IMR-90 (cell line): Measurements from ENCODE around the gene MRPL4. TPM values are rescaled to one million over a fixed set of nuclear protein-coding genes. Genes with fewer than 3 reads are reported as not detected.

Experiments used
- ATAC-seq: fragments of 200-7000 bp; cut with Tn5 transposase; 2 replicates; pipeline ENCODE4 v1.9.1; 2020; ENCODE audit warnings: low read depth, mild to moderate bottlenecking, moderate library complexity
- Bru-seq: library from RNA; stranded (reverse); fragments of 400-500 nt; gene quantifications from one replicate; lab custom pipeline; 2021; lab: Mats Ljungman, UMichigan
- BruChase-seq, 2 experiments: library from RNA; stranded (reverse); fragments of 400-500 nt; gene quantifications; one replicate each; lab custom pipeline; 2021; lab: Mats Ljungman, UMichigan
- BruUV-seq: library from RNA; stranded (reverse); fragments of 400-500 nt; replicated peaks from 2 replicates; lab custom pipeline; 2021; lab: Mats Ljungman, UMichigan
- CTCF ChIA-PET: fragments of 300-600 bp; formaldehyde crosslinking; extraction: SDS; loops from one replicate; lab custom pipeline; 2021; ENCODE audit warnings: antibody characterized with exemption; lab: Yijun Ruan, JAX
- POLR2A ChIA-PET: fragments of 300-600 bp; sonication (Branson Sonifier 250); formaldehyde crosslinking; loops from one replicate; lab custom pipeline; 2022; ENCODE audit warnings: antibody characterized with exemption; ENCODE audit not compliant: unreplicated experiment; lab: Charles Lee
- DNase-seq: peaks from one replicate; pipeline ENCODE4 v3.0.0; 2013
- H2AFZ ChIP-seq: replicated peaks from 2 replicates; pipeline ENCODE3; 2013; ENCODE audit warnings: low read length, mild to moderate bottlenecking; ENCODE audit not compliant: poor library complexity
- H2AK5ac ChIP-seq: 2 replicates; pipeline ENCODE4 v1.6.1; 2013; ENCODE audit warnings: low read depth, low read length, inconsistent platforms
- H2AK9ac ChIP-seq: replicated peaks from 2 replicates; pipeline ENCODE3; 2013; ENCODE audit warnings: mild to moderate bottlenecking, low read depth, low read length, moderate library complexity; ENCODE audit not compliant: poor library complexity
- H2BK120ac ChIP-seq: 2 replicates; pipeline ENCODE4 v1.6.1; 2013; ENCODE audit warnings: low read depth, low read length, inconsistent platforms
- H2BK15ac ChIP-seq: 3 replicates; pipeline ENCODE4 v1.6.1; 2013; ENCODE audit warnings: low read depth, low read length, inconsistent platforms
- H2BK20ac ChIP-seq: 2 replicates; pipeline ENCODE4 v1.6.1; 2013; ENCODE audit warnings: low read depth, mild to moderate bottlenecking, inconsistent platforms, low read length, moderate library complexity
- H2BK5ac ChIP-seq: 2 replicates; pipeline ENCODE4 v1.6.1; 2013; ENCODE audit warnings: mild to moderate bottlenecking, low read depth, low read length, inconsistent platforms; ENCODE audit not compliant: poor library complexity, severe bottlenecking
- H3K14ac ChIP-seq: replicated peaks from 2 replicates; pipeline ENCODE4 v1.6.1; 2013; ENCODE audit warnings: low read depth, low read length, inconsistent platforms
- H3K18ac ChIP-seq: 2 replicates; pipeline ENCODE4 v1.6.1; 2013; ENCODE audit warnings: low read depth, low read length, control low read depth
- H3K23ac ChIP-seq: 2 replicates; pipeline ENCODE4 v1.6.1; 2013; ENCODE audit warnings: low read depth, low read length, inconsistent platforms
- H3K27ac ChIP-seq: 2 replicates; pipeline ENCODE4 v1.5.1; 2013; ENCODE audit warnings: mild to moderate bottlenecking, control low read depth, low read length; ENCODE audit not compliant: insufficient read depth
- H3K27me3 ChIP-seq: 2 replicates; pipeline ENCODE4 v1.6.1; 2013; ENCODE audit warnings: low read length; ENCODE audit not compliant: control insufficient read depth, insufficient read depth
- H3K36me3 ChIP-seq: 2 replicates; pipeline ENCODE4 v1.6.1; 2013; ENCODE audit warnings: low read length, mixed read lengths; ENCODE audit not compliant: control insufficient read depth, insufficient read depth
- H3K4ac ChIP-seq: 2 replicates; pipeline ENCODE4 v1.6.1; 2013; ENCODE audit warnings: low read depth, low read length, inconsistent platforms
- H3K4me1 ChIP-seq: 2 replicates; pipeline ENCODE4 v1.6.1; 2013; ENCODE audit warnings: low read length, mixed read lengths; ENCODE audit not compliant: control insufficient read depth, insufficient read depth
- H3K4me2 ChIP-seq: 2 replicates; pipeline ENCODE4 v1.6.1; 2013; ENCODE audit warnings: low read depth, mild to moderate bottlenecking, control low read depth, low read length, moderate library complexity
- H3K4me3 ChIP-seq: 2 replicates; pipeline ENCODE4 v1.5.1; 2013; ENCODE audit warnings: low read depth, mild to moderate bottlenecking, control low read depth, low read length, moderate library complexity; ENCODE audit not compliant: insufficient read depth
- H3K56ac ChIP-seq: 2 replicates; pipeline ENCODE4 v1.6.1; 2013; ENCODE audit warnings: low read length, inconsistent platforms; ENCODE audit not compliant: insufficient read depth; ENCODE audit errors: extremely low read depth
- H3K79me1 ChIP-seq, 2 experiments: 2 replicates each; pipeline ENCODE4 v1.6.1; 2013; ENCODE audit warnings: low read length in 2 of 2, inconsistent platforms in 1 of 2, low read depth in 1 of 2
- H3K9ac ChIP-seq: 2 replicates; pipeline ENCODE4 v1.6.1; 2013; ENCODE audit warnings: low read depth, low read length, control low read depth
- H3K9me1 ChIP-seq: 2 replicates; pipeline ENCODE4 v1.6.1; 2013; ENCODE audit warnings: low read length, inconsistent platforms; ENCODE audit not compliant: insufficient read depth
- H3K9me3 ChIP-seq: 2 replicates; pipeline ENCODE4 v1.6.1; 2013; ENCODE audit warnings: low read length; ENCODE audit not compliant: control insufficient read depth, insufficient read depth
- H4K20me1 ChIP-seq: 2 replicates; pipeline ENCODE4 v1.6.1; 2013; ENCODE audit warnings: low read length, inconsistent platforms; ENCODE audit not compliant: insufficient read depth
- H4K5ac ChIP-seq: 2 replicates; pipeline ENCODE4 v1.6.1; 2013; ENCODE audit warnings: mild to moderate bottlenecking, low read depth, low read length, control low read depth
- H4K8ac ChIP-seq, 2 experiments: 2 replicates each; pipeline ENCODE4 v1.6.1; 2013; ENCODE audit warnings: low read depth in 2 of 2, low read length in 2 of 2, control low read depth in 1 of 2, inconsistent platforms in 1 of 2
- H4K91ac ChIP-seq: 2 replicates; pipeline ENCODE4 v1.6.1; 2013; ENCODE audit warnings: low read depth, low read length, inconsistent platforms; ENCODE audit not compliant: insufficient read depth
- BHLHE40 ChIP-seq: fragments of 150-350 bp; IDR thresholded peaks from 2 replicates; pipeline ENCODE4 v1.6.1; 2016; ENCODE audit warnings: mild to moderate bottlenecking, low read depth, low read length
- CEBPB ChIP-seq: IDR thresholded peaks from 2 replicates; pipeline ENCODE4 v1.6.1; 2012; ENCODE audit warnings: low read depth, low read length, improper control_type of control experiment
- CHD1 ChIP-seq: IDR thresholded peaks from 2 replicates; pipeline ENCODE4 v1.6.1; 2012; ENCODE audit warnings: low read depth, low read length, improper control_type of control experiment
- FOS ChIP-seq: fragments of 150-350 bp; IDR thresholded peaks from 2 replicates; pipeline ENCODE4 v1.6.1; 2016; ENCODE audit warnings: low read depth, low read length
- MAZ ChIP-seq: IDR thresholded peaks from 2 replicates; pipeline ENCODE4 v1.6.1; 2012; ENCODE audit warnings: low read depth, mild to moderate bottlenecking, low read length, improper control_type of control experiment, moderate library complexity, borderline replicate concordance
- MXI1 ChIP-seq: IDR thresholded peaks from 2 replicates; pipeline ENCODE4 v1.6.1; 2012; ENCODE audit warnings: low read depth, mild to moderate bottlenecking, low read length, moderate library complexity, borderline replicate concordance
- NFE2L2 ChIP-seq: fragments of 150-350 bp; IDR thresholded peaks from 2 replicates; pipeline ENCODE4 v1.6.1; 2016; ENCODE audit warnings: low read depth, mild to moderate bottlenecking, low read length
- POLR2A ChIP-seq: IDR thresholded peaks from 2 replicates; pipeline ENCODE4 v1.6.1; 2012; ENCODE audit warnings: mild to moderate bottlenecking, low read depth, low read length
- RAD21 ChIP-seq: IDR thresholded peaks from 2 replicates; pipeline ENCODE4 v1.6.1; 2012; ENCODE audit warnings: low read length, improper control_type of control experiment
- RCOR1 ChIP-seq: IDR thresholded peaks from 2 replicates; pipeline ENCODE4 v1.6.1; 2012; ENCODE audit warnings: mild to moderate bottlenecking, low read length, improper control_type of control experiment; ENCODE audit not compliant: insufficient replicate concordance
- RFX5 ChIP-seq: IDR thresholded peaks from 2 replicates; pipeline ENCODE4 v1.8.0; 2012; ENCODE audit warnings: low read depth, mild to moderate bottlenecking, low read length, moderate library complexity
- SMC3 ChIP-seq: fragments of 150-350 bp; IDR thresholded peaks from 2 replicates; pipeline ENCODE4 v1.6.1; 2016; ENCODE audit warnings: low read depth, mild to moderate bottlenecking, antibody characterized with exemption, low read length, moderate library complexity
- WGBS, 2 experiments: methylation state at CpG; one replicate each; pipeline versions ENCODE4 v1.1.5 to v1.1.7; 2013; ENCODE audit warnings: missing lambda C conversion rate in 2 of 2; ENCODE audit not compliant: insufficient read length in 1 of 2; ENCODE audit errors: extremely low coverage in 2 of 2; 5-methylcytosine and 5-hydroxymethylcytosine counted together
- dilution Hi-C: fragments of 300-500 bp; cut with HindIII; formaldehyde crosslinking; loops from one replicate; pipeline ENCODE4 v1.14.3; 2018; ENCODE audit warnings: low sequenced_read_pairs; ENCODE audit not compliant: unreplicated experiment
- in situ Hi-C: fragments of 300-500 bp; cut with MboI; formaldehyde crosslinking; loops from 3 replicates; pipeline ENCODE4 v1.14.3; 2019; ENCODE audit warnings: low sequenced_read_pairs, inconsistent platforms, mixed read lengths
- intact Hi-C: fragments of 100-400 bp; cut with micrococcal nuclease; formaldehyde crosslinking; loops from 2 replicates; pipeline ENCODE4 v1.10.0; 2022
- long read RNA-seq: library from polyadenylated mRNA; unstranded; transcript quantifications from one replicate; pipeline ENCODE4 v2.0.0, GENCODE V29; 2021; ENCODE audit not compliant: unreplicated experiment
- polyA plus RNA-seq, 3 experiments: library from polyadenylated mRNA; depleted of rRNA; stranded (reverse); fragments of >200 nt; gene quantifications; 2 replicates each; pipeline ENCODE4 v1.2.3, GENCODE V29; 2012; ENCODE audit warnings: low replicate concordance in 1 of 3
- total RNA-seq: library from RNA; depleted of rRNA; stranded (reverse); fragments of >200 nt; gene quantifications from 2 replicates; pipeline ENCODE4 v1.2.3, GENCODE V29; 2012; rRNA removed
- TF ChIP-seq, protein P1 (sequence below): fragments of 150-350 bp; IDR thresholded peaks from 2 replicates; pipeline ENCODE4 v1.6.1; 2016; ENCODE audit warnings: low read depth, mild to moderate bottlenecking, low read length, moderate library complexity, borderline replicate concordance

MRPL4 gene
- total RNA-seq (32.8 and 36.4 TPM in 2 replicates), polyA plus RNA-seq (2012; rRNA removed) (108 and 123 TPM in 2 replicates), Bru-seq, nascent RNA (percentile 58 among the genes with signal in this experiment), BruChase-seq, experiment 1, labeled RNA remaining after a 6-hour chase (percentile 62 among the genes with signal in this experiment), BruChase-seq, experiment 2, labeled RNA remaining after a 2-hour chase (percentile 52 among the genes with signal in this experiment)
- polyA plus RNA-seq (2012; cell fraction: cytosol; rRNA removed) = 136 and 153 TPM in 2 replicates
- polyA plus RNA-seq (2012; cell fraction: nucleus; rRNA removed; ENCODE audit: low replicate concordance) = 66.4 and 160 TPM in 2 replicates
- long read RNA-seq, transcript MRPL4-201 (9 exons, 1,455 nt) = major isoform, 34 of 59 reads
- long read RNA-seq, transcript MRPL4-207 (8 exons, 1,423 nt) = minor isoform, 9 of 59 reads
- long read RNA-seq, partial matches to known transcripts = 7 of 59 reads
- long read RNA-seq, other reads (novel, unspliced or antisense) = 9 of 59 reads

DNA sequence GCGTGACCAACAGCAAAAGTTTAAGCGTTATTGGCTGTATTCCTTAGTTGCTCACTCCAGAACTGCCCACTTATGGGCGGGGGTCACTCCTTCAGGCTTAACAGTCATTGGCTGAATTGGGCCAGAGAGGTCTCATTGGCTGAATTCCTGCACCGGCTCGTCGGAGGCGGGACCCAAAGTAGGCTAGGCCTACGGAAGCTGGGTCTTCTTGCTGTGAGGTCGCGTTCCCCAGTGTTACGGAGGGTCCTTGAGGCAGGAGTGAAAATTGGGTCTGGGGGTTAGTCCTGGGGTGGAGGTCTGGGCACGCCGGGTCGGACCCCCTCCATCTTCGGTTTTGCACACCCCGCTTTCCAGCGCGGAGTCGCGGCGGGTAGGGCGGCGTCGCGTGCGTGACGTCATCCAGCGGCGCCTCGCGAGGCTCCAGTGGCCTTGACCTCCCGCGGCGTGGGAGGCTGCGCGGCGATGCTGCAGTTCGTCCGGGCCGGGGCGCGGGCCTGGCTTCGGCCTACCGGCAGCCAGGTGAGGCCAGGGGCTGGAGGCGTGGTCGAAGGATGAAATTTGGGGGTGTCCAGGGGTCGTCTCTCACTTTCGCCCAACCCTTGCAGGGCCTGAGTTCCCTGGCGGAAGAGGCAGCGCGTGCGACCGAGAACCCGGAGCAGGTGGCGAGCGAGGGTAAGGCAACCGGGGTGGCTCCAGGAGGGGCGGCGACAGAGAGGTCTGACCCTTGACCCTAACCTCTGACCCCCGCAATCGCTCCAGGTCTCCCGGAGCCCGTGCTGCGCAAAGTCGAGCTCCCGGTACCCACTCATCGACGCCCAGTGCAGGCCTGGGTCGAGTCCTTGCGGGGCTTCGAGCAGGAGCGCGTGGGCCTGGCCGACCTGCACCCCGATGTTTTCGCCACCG lies at the start of gene MRPL4:
MRPL4 (plus strand) TSS at position 423 of the 903 bp plus-strand sequence; CDS start at position 463, 40 bp downstream.
- 2% methylated on average over 46 of the region's 77 CpGs; no CpG with 5 or more reads in 1 of the 2 experiments for WGBS, 2 experiments
- no peak for TF ChIP-seq RCOR1
- TF ChIP-seq SMC3 = no peak
- TF ChIP-seq CEBPB = no peak
- TF ChIP-seq, protein P1, sequence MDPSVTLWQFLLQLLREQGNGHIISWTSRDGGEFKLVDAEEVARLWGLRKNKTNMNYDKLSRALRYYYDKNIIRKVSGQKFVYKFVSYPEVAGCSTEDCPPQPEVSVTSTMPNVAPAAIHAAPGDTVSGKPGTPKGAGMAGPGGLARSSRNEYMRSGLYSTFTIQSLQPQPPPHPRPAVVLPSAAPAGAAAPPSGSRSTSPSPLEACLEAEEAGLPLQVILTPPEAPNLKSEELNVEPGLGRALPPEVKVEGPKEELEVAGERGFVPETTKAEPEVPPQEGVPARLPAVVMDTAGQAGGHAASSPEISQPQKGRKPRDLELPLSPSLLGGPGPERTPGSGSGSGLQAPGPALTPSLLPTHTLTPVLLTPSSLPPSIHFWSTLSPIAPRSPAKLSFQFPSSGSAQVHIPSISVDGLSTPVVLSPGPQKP = no peak
- TF ChIP-seq NFE2L2 = no peak
- peak; percentile 65; the same call in 1 of the 2 replicates for TF ChIP-seq BHLHE40
- TF ChIP-seq RAD21 = no peak
- no peak for TF ChIP-seq POLR2A
- TF ChIP-seq MXI1 = peak; percentile 96
- TF ChIP-seq CHD1 = no peak
- TF ChIP-seq RFX5 = no peak
- no peak for TF ChIP-seq FOS
- TF ChIP-seq MAZ = peak; percentile 85; the same call in 1 of the 2 replicates

More for the DNA sequence above, at the start of gene MRPL4:
- Histone ChIP-seq H2BK15ac (peak within 1 kb of the TSS; percentile 72; the same call in 1 of the 3 replicates), H3K9me3 (no peaks in the 10 kb centered on the region), H3K23ac (peak within 1 kb of the TSS; percentile 45; the same call in 1 of the 2 replicates), H4K5ac (peak within 1 kb of the TSS; percentile 81), H4K20me1 (no peaks in the 10 kb centered on the region), H3K4ac (peak within 1 kb of the TSS; percentile 69), H4K91ac (peak within 1 kb of the TSS; percentile 96), H3K4me3 (peak within 1 kb of the TSS; percentile 64), H2BK120ac (peak within 1 kb of the TSS; percentile 67), H3K27ac (peak within 1 kb of the TSS; percentile 72), H2AK5ac (peak within 1 kb of the TSS; percentile 96), H2BK20ac (peak within 1 kb of the TSS; percentile 40; the same call in 1 of the 2 replicates), H3K9me1 (no peaks in the 10 kb centered on the region), H3K14ac (peak within 1 kb of the TSS; percentile 70), H3K4me1 (0 out of 2 replicates have a peak, but pooled peaks cover 2% of the 10 kb centered on the region), H3K4me2 (peak within 1 kb of the TSS; percentile 97), H3K79me1 (peaks cover 10 to 32% of the 10 kb centered on the region in 2 experiments), H2AK9ac (peak within 1 kb of the TSS; percentile 94), H4K8ac (peak within 1 kb of the TSS; percentile 74 to 100), H3K27me3 (no peaks in the 10 kb centered on the region), H3K18ac (peak within 1 kb of the TSS; percentile 39; the same call in 1 of the 2 replicates), H3K56ac (peak within 1 kb of the TSS; percentile 94), H2AFZ (peak within 1 kb of the TSS; percentile 97), H3K36me3 (peaks cover 15% of the 10 kb centered on the region), H2BK5ac (peak within 1 kb of the TSS; percentile 66), H3K9ac (peak within 1 kb of the TSS; percentile 78)
- dilution Hi-C loops (no loop called here), in situ Hi-C loops (no loop called here), intact Hi-C loops (loop anchor here (2.0 to 10.0 kb wide), 5 partner anchors 57 to 227 kb away; partner anchors contain the start of genes DNMT1 and PPAN)
- ATAC-seq (peak; percentile 97), DNase-seq (peak; percentile 99)
- CTCF ChIA-PET = no interaction called here
- POLR2A ChIA-PET = interaction anchor here (0.5 to 1.0 kb wide), 2 partner anchors 25 to 130 kb away, joined by 3 to 5 read pairs; no protein-coding TSS in a partner anchor
- no TSS peak for BruUV-seq
